ENCODE results near the gene PRIMA1. TPM values are rescaled to one million over a fixed set of nuclear protein-coding genes. Genes with fewer than 3 reads are reported as not detected.

PRIMA1 gene
- polyA plus RNA-seq, 1 of the 3 experiments (the other 2 are of a cell fraction), result 0.18 TPM

DNA sequence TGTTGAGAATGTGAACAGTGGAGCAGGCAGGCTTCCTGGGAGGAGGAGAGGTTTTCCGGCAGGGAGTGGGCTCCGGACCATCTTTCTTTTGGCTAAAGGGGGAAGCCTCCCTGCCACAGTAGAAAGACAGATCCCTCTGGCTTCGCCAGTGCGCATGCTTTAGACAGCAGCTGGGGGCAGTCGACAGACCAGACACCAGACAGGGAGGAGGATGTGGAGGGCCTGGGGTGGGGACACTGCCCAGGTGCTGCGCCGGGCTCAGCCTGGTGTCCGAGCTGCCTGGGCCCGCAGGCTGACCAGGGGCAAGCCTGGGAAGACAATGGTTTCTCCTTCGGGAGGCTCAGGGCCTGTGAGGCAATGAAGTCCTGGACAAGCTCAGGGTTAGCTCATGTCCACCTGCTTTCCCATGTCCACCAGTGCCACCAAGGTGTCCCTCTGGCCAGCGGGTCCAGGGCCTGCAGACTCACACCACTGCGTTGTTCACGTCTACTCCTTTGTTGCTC lies 67.3 kb downstream of the PRIMA1 start:
- 44% methylated on average over 11 of the region's 13 CpGs for WGBS (ENCODE audit: low lambda C conversion rate)
- no peaks in the 10 kb centered on the region for H3K27me3 ChIP-seq (ENCODE audit: insufficient read depth)
- H3K4me3 ChIP-seq (ENCODE audit: low read depth in 2 of 2, low read length in 1 of 2), result no peak overlapping the region
- no peaks in the 10 kb centered on the region for H3K79me2 ChIP-seq (ENCODE audit: insufficient read depth)
- peaks cover 0 to 2% of the 10 kb centered on the region in 2 experiments; a peak in 1 of 4 replicates for H3K4me1 ChIP-seq (ENCODE audit: control insufficient read depth in 1 of 2, insufficient read depth in 2 of 2, low read depth in 1 of 2, low read length in 1 of 2)
- no peak for TF ChIP-seq ELF1 (IDR thresholded peaks at IDR 0.05)
- TF ChIP-seq FOXJ3 (CRISPR knock-in tag; IDR thresholded peaks at IDR 0.05), result no peak
- TF ChIP-seq SMC3 (IDR thresholded peaks at IDR 0.05; ENCODE audit: low read depth, low read length), result no peak
- no peak for TF ChIP-seq POLR2AphosphoS5 (IDR thresholded peaks at IDR 0.05; ENCODE audit: low read depth, low read length)
- no peak for TF ChIP-seq RXRA (IDR thresholded peaks at IDR 0.05; ENCODE audit: borderline replicate concordance, low read depth)
- no peak for TF ChIP-seq SIN3A (IDR thresholded peaks at IDR 0.05; ENCODE audit: borderline replicate concordance, low read depth, low read length)
- no peak for TF ChIP-seq RFX5 (IDR thresholded peaks at IDR 0.05; ENCODE audit: low read length)
- TF ChIP-seq NRF1 (IDR thresholded peaks at IDR 0.05; ENCODE audit: low read depth, low read length), result no peak
- TF ChIP-seq EP300 (IDR thresholded peaks at IDR 0.05; ENCODE audit: borderline replicate concordance in 1 of 2, low read depth in 1 of 2, low read length in 1 of 2), result no peak
- TF ChIP-seq RAD21 (IDR thresholded peaks at IDR 0.05; ENCODE audit: low read length), result no peak
- TF ChIP-seq FOSL2 (IDR thresholded peaks at IDR 0.05; ENCODE audit: borderline replicate concordance, low read depth), result no peak
- no peak for TF ChIP-seq EZH2phosphoT487 (IDR thresholded peaks at IDR 0.05; ENCODE audit: borderline replicate concordance, low read depth)
- H3K9ac ChIP-seq, result no peak overlapping the region
- no peak overlapping the region for H3K27ac ChIP-seq (ENCODE audit: low read depth in 2 of 2, low read length in 1 of 2)
- H3F3A ChIP-seq (replicated peaks; ENCODE audit: insufficient read depth), result no peaks in the 10 kb centered on the region
- DNase-seq, result no peak
- no peaks in the 10 kb centered on the region for H3K9me2 ChIP-seq
- ChIA-PET POLR2A (no interaction called here), CTCF (interaction anchor here (0.8 to 1.0 kb wide), 2 partner anchors 8 to 66 kb away, joined by 3 to 4 read pairs; no protein-coding TSS in a partner anchor)
- H4K20me1 ChIP-seq (ENCODE audit: insufficient read depth), result no peaks in the 10 kb centered on the region
- H3K36me3 ChIP-seq (replicated peaks in 1 of 2; ENCODE audit: control insufficient read depth in 1 of 2, insufficient read depth in 2 of 2, low read length in 1 of 2), result no peaks in the 10 kb centered on the region
- H3K9me3 ChIP-seq, result no peaks in the 10 kb centered on the region
- H2AFZ ChIP-seq (ENCODE audit: low read depth), result no peak overlapping the region
- no peak overlapping the region for H3K4me2 ChIP-seq

DNA sequence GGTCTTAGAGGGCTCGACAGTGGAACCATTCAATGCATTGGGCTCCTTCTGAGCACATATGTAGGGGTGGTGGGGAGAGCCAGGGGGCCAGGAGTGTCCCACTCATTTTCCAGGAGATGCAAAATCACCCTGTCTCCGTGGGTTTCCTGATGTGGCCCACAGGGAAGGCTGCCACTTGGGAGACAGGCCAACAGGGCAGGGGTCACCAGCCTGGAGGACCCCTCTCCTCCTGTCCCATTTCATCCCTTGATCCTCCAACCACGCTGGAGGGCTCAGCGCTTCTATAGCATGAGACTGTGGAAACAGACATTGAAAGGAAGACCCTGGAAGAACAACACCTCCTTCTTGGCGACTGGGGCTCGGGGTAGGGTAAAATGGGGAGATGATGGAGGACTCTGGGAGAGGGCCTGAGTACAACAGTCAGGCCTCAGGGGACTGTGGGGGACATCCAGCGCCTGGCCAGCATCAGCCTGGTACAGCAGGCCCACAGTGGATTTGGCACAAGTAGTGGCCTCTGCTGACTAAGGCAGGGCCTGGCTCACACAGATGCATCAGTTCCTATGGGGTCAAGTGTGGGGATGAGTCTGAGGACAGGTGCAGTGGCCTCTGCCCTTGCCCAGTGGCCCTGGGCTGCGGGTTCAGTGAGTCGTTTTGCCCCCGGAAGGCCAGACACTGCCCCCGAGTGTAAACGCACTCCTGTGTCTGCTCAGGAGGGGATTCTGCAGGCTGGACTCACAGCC lies 68.0 kb downstream of the PRIMA1 start:
- ChIA-PET POLR2A (no interaction called here), CTCF (no interaction called here)
- 40% methylated on average over 9 of the region's 12 CpGs for WGBS (ENCODE audit: low lambda C conversion rate)
- H3K36me3 ChIP-seq (replicated peaks in 1 of 2; ENCODE audit: control insufficient read depth in 1 of 2, insufficient read depth in 2 of 2, low read length in 1 of 2), result no peaks in the 10 kb centered on the region
- no peaks in the 10 kb centered on the region for H4K20me1 ChIP-seq (ENCODE audit: insufficient read depth)
- no peak overlapping the region for H3K27ac ChIP-seq (ENCODE audit: low read depth in 2 of 2, low read length in 1 of 2)
- H3F3A ChIP-seq (replicated peaks; ENCODE audit: insufficient read depth), result no peaks in the 10 kb centered on the region
- no peak overlapping the region for H2AFZ ChIP-seq (ENCODE audit: low read depth)
- no peaks in the 10 kb centered on the region for H3K9me3 ChIP-seq
- no peak overlapping the region for H3K9ac ChIP-seq
- H3K79me2 ChIP-seq (ENCODE audit: insufficient read depth), result no peaks in the 10 kb centered on the region
- no peak overlapping the region for H3K4me2 ChIP-seq
- DNase-seq, result no peak
- H3K9me2 ChIP-seq, result no peaks in the 10 kb centered on the region
- no peaks in the 10 kb centered on the region for H3K27me3 ChIP-seq (ENCODE audit: insufficient read depth)
- peaks cover 0 to 4% of the 10 kb centered on the region in 2 experiments; a peak in 1 of 4 replicates for H3K4me1 ChIP-seq (ENCODE audit: control insufficient read depth in 1 of 2, insufficient read depth in 2 of 2, low read depth in 1 of 2, low read length in 1 of 2)
- H3K4me3 ChIP-seq (ENCODE audit: low read depth in 2 of 2, low read length in 1 of 2), result no peak overlapping the region
- no peak for TF ChIP-seq RXRA (IDR thresholded peaks at IDR 0.05; ENCODE audit: borderline replicate concordance, low read depth)
- no peak for TF ChIP-seq GABPA (IDR thresholded peaks at IDR 0.05; ENCODE audit: low read depth)
- no peak for TF ChIP-seq NFIC (IDR thresholded peaks at IDR 0.05; ENCODE audit: borderline replicate concordance)
- no peak for TF ChIP-seq MXI1 (IDR thresholded peaks at IDR 0.05; ENCODE audit: low read depth, low read length)
- TF ChIP-seq RFX5 (IDR thresholded peaks at IDR 0.05; ENCODE audit: low read length), result no peak
- TF ChIP-seq, protein P1, sequence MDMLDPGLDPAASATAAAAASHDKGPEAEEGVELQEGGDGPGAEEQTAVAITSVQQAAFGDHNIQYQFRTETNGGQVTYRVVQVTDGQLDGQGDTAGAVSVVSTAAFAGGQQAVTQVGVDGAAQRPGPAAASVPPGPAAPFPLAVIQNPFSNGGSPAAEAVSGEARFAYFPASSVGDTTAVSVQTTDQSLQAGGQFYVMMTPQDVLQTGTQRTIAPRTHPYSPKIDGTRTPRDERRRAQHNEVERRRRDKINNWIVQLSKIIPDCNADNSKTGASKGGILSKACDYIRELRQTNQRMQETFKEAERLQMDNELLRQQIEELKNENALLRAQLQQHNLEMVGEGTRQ (IDR thresholded peaks at IDR 0.05; ENCODE audit: borderline replicate concordance, low read depth, low read length), result no peak
- TF ChIP-seq, protein P2, sequence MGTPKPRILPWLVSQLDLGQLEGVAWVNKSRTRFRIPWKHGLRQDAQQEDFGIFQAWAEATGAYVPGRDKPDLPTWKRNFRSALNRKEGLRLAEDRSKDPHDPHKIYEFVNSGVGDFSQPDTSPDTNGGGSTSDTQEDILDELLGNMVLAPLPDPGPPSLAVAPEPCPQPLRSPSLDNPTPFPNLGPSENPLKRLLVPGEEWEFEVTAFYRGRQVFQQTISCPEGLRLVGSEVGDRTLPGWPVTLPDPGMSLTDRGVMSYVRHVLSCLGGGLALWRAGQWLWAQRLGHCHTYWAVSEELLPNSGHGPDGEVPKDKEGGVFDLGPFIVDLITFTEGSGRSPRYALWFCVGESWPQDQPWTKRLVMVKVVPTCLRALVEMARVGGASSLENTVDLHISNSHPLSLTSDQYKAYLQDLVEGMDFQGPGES (IDR thresholded peaks at IDR 0.05; ENCODE audit: low read depth, low read length), result no peak
- TF ChIP-seq GATA2 (CRISPR knock-in tag; IDR thresholded peaks at IDR 0.05), result no peak
- TF ChIP-seq, protein P3, sequence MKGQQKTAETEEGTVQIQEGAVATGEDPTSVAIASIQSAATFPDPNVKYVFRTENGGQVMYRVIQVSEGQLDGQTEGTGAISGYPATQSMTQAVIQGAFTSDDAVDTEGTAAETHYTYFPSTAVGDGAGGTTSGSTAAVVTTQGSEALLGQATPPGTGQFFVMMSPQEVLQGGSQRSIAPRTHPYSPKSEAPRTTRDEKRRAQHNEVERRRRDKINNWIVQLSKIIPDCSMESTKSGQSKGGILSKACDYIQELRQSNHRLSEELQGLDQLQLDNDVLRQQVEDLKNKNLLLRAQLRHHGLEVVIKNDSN (IDR thresholded peaks at IDR 0.05; ENCODE audit: borderline replicate concordance, low read depth), result no peak
- TF ChIP-seq, protein P4, sequence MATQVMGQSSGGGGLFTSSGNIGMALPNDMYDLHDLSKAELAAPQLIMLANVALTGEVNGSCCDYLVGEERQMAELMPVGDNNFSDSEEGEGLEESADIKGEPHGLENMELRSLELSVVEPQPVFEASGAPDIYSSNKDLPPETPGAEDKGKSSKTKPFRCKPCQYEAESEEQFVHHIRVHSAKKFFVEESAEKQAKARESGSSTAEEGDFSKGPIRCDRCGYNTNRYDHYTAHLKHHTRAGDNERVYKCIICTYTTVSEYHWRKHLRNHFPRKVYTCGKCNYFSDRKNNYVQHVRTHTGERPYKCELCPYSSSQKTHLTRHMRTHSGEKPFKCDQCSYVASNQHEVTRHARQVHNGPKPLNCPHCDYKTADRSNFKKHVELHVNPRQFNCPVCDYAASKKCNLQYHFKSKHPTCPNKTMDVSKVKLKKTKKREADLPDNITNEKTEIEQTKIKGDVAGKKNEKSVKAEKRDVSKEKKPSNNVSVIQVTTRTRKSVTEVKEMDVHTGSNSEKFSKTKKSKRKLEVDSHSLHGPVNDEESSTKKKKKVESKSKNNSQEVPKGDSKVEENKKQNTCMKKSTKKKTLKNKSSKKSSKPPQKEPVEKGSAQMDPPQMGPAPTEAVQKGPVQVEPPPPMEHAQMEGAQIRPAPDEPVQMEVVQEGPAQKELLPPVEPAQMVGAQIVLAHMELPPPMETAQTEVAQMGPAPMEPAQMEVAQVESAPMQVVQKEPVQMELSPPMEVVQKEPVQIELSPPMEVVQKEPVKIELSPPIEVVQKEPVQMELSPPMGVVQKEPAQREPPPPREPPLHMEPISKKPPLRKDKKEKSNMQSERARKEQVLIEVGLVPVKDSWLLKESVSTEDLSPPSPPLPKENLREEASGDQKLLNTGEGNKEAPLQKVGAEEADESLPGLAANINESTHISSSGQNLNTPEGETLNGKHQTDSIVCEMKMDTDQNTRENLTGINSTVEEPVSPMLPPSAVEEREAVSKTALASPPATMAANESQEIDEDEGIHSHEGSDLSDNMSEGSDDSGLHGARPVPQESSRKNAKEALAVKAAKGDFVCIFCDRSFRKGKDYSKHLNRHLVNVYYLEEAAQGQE (IDR thresholded peaks at IDR 0.05; ENCODE audit: low read depth, low read length), result no peak
- no peak for TF ChIP-seq CHD2 (IDR thresholded peaks at IDR 0.05; ENCODE audit: low read length, partially characterized antibody)
- no peak for TF ChIP-seq YY1 (IDR thresholded peaks at IDR 0.05; ENCODE audit: low read depth)

Measured in SK-N-SH (cell line).